Stimulated activated CD8-positive, alpha-beta memory T cell treated with anti-CD3 and anti-CD28 coated beads, Interleukin-12 subunit alpha, Interleukin-12 subunit beta, amount 100 ng/mL, for 24 hours (primary cell): Measurements from ENCODE around the gene ANO9.
"Not testable (repeated sequence)": the region's sequence is repeated elsewhere in the genome, so short reads cannot be mapped to it uniquely, and the experiment has no call there.

ENCODE experiments used
- DNase-seq: peaks from one replicate; pipeline ENCODE4 v3.0.0-alpha.2; 2020; ENCODE audit errors: extremely low read depth

Gene ANO9

DNA sequence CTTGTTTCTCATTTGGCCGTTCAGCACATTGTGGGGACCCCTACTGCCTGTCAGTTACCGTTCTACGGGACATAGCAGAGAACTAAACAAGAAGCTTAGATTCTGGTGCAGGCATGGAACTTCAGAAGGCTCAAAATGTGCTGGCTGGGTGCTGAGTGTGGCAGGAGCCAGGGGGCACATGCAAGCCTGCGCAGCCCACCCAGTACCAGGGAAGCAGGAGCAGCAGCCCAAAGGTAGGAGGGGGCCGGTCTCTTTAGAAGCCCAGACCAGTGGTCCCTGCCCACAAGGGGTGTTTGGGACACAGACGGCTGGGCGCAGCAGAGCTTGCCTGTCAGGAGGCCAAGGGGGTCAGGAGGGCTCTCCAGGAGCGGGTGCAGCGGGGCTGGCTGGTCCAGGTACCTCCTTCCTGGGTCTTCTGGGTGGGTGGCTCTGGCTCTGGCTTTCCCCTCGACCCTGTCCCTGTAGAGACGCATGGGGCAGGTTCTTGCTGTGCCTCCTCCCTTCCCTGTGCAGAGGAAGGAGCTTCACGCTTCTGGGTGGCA, 10.5 kb upstream of the ANO9 start:
- DNase-seq: no peak

GRCh38 chr11:451738-452137, 9.9 kb upstream of the ANO9 start:
- no peak for DNase-seq

GRCh38 chr11:450809-451451, 9.1 kb upstream of the ANO9 start:
- DNase-seq: peak; percentile 28

DNA sequence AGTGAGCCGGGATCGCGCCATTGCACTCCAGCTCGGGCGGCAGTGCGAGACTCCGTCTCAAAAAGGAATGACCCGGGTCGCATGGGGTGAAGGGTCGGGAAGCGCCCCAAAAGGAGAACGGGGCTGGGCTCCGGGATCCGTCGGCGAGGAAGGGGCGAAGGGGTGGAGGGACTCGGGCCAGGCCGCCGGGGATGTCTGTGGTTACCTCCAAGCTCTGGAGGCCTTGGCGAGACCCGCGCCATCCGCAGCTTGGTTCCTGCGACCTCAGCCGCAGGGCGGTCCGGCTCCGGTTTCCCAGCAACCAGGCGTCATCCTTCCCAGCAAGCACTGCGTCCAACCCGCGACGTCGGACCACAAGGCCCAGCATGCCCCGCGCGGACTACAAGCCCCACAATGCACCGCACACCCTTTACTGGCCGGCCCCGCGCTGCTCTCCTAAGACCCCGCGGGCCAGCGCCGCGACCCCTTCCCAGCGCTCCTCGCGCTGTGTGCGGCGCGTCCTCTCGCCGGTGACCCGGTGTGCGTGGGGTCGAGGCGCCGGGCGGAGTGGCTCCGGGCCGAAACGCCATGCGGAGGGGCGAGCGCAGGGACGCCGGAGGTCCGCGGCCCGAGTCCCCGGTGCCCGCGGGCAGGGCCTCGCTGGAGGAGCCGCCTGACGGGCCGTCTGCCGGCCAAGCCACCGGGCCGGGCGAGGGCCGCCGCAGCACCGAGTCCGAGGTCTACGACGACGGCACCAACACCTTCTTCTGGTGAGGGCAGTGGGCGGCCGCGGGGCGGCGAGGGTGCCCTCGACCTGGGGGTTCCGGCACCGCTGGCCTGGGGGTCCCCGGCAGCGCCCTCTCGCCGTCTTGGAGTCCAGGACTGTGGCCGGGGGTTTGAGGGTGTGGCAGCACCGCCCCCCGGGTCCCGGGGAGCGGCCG, 8.3 kb upstream of the ANO9 start, which contains the start of gene PTDSS2:
TSS of gene PTDSS2 (plus strand) at position 391 of the 920 bp plus-strand sequence. CDS start at position 568, 177 bp downstream.
- DNase-seq: peak; percentile 87

GRCh38 chr11:447923-448731, 6.3 kb upstream of the ANO9 start:
- peak; percentile 95 for DNase-seq

DNA sequence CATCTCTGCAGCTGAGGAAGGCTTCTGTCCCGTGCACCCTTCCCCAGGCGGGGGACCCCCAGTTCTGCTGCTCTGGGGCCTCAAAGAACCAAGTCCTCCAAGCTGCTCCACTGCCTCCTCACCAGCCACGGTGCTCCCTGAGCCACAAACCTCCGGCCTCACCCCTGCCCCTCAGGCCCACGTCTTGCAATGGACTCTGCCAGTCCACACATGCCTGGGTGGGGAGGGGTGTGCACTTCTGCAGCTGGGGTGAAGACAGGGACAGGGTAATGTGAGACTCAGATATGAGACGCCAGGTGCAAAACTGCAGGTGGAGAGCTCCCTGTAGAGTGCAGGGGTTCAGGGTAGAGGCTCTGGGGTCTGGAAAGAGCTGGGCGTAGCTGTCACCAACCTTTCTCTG, 5.1 kb upstream of the ANO9 start:
- DNase-seq: no peak

GRCh38 chr11:445765-446588, 4.2 kb upstream of the ANO9 start:
- DNase-seq: no peak

- DNase-seq: no peak
These were observed 2.8 kb upstream of the ANO9 start for GRCh38 chr11:444396-445144.

GRCh38 chr11:443542-444199, 1.9 kb upstream of the ANO9 start:
- DNase-seq: no peak

- DNase-seq: no peak
These were observed 835 bp upstream of the ANO9 start for GRCh38 chr11:442611-443081.

DNA sequence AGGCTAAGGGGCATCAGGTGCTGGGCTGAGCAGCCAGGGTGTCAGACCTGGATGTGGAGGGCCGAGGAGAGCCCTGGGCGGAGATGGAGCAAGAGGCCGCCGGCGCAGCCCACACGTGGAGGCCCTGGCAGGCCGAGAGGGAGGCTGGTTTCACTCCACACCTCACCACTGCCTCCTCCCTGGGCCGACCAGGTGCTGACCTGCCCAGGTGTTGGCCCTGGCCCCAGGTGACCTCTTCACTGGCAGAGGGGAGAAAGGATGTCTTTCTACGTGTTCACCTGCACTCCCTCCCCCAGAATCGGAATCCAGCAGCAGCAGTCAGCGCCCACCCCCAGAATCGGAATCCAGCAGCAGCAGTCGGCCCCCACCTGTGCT, 781 bp downstream of the ANO9 start:
- DNase-seq: no peak

GRCh38 chr11:440065-441042, 1.5 kb downstream of the ANO9 start:
- no peak for DNase-seq

GRCh38 chr11:439315-440064, 2.3 kb downstream of the ANO9 start:
- DNase-seq: no peak

DNA sequence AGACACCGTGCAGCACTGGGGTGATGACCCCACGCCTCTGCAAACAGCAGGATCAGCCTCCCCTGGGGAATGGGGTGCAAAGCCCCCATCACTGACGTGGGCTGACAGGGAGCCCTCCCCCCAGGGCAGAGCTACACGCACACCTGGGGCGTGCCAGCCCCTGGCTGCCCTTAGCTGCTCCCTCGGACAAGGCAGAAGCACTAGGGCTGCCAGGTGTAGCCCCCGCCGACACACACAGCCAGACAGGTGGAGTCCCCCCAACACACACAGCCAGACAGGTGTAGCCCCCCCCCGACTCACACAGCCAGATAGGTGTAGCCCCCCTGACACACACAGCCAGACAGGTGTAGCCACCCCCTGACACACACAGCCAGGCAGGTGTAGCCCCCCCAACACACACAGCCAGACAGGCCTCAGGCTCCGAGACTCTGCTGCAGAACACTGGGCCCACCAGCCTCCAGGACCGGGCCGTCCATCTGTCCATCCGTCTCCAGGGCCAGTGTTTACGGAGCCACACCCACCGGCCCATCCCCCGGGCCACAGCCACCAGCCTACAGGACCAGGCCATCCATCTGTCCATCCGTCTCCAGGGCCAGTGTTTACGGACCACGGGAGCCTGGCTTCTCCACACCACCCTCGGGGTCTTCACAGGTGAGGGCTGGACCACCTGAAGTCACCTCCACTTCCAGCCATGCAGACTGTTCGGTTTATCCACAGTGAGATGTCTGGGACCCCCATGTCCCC, 3.5 kb downstream of the ANO9 start:
- DNase-seq: no peak

DNA sequence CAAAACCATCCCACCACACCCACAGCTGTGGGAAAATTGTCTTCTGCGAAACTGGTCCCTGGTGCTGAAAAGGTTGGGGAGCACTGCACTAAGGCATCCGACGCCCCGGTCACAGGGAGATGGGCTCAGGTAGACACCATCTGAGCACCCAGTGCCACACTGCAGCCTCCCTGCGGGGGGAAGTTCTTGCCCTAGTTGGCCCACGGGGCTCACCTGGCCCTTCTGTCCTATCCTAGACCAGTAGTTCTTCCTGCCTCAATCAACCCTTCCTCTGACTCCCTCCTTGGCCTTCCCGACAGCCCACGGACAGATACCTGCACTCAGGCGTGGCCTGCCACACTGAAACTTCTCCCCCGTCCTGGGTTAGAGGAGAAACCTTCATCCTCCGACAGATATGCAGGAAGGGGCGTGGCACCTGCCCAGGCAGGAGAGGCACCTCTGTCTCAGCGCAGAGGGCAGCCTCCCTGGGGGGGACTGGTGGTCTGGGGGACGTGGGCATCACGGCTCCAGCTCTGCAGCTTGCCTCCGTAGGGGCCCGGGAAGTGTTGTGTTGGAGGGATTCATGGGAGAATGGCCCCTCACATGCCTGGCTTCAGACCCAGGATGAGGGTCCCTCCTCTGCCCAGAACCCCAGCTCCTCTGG, 4.5 kb downstream of the ANO9 start:
- DNase-seq: no peak

DNA sequence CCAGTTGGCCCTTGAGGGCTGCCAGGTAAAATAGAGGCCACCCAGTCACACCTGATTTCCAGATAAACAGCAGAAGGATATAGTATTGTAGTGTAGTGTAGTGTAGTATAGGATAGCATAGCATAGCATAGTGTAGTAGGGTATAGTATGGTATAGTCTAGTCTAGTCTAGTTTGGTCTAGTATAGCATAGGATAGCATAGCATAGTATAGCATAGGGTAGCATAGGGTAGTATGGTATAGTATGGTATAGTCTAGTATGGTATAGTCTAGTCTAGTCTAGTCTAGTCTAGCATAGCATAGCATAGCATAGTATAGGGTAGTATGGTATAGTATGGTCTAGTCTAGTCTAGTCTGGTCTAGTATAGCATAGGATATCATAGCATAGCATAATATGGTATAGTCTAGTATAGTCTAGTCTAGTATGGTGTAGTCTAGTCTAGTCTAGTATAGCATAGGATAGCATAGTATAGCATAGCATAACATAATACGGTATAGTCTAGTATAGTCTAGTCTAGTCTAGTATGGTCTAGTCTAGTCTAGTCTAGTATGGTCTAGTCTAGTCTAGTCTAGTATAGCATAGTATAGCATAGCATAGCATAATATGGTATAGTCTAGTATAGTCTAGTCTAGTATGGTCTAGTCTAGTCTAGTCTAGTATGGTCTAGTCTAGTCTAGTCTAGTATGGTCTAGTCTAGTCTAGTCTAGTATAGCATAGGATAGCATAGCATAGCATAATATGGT, 6.6 kb downstream of the ANO9 start:
- DNase-seq: not testable (repeated sequence)
